Bronchial epithelial cell (primary cell): ENCODE measurements around the gene ACAD9. TPM values are rescaled to one million over a fixed set of nuclear protein-coding genes. Genes with fewer than 3 reads are reported as not detected.
A peak's percentile ranks its signal among the peaks of the same experiment; 100 is the strongest.
"Not testable (repeated sequence)": the region's sequence is repeated elsewhere in the genome, so short reads cannot be mapped to it uniquely, and the experiment has no call there.

Experiments used
- DNase-seq: peaks from one replicate; pipeline ENCODE4 v3.0.0-alpha.2; 2010; ENCODE audit warnings: low read depth
- FAIRE-seq: peaks from 2 replicates; lab custom pipeline; 2011; peaks lifted over from hg19 to GRCh38; lab: Jason Lieb, UNC
- H3K27me3 ChIP-seq: 2 replicates; pipeline ENCODE4 v1.5.1; 2011; ENCODE audit warnings: low read length; ENCODE audit not compliant: control insufficient read depth, insufficient read depth
- H3K36me3 ChIP-seq: 2 replicates; pipeline ENCODE4 v1.5.1; 2011; ENCODE audit warnings: low read length; ENCODE audit not compliant: control insufficient read depth, insufficient read depth
- H3K4me3 ChIP-seq: 2 replicates; pipeline ENCODE4 v1.5.1; 2011; ENCODE audit warnings: mild to moderate bottlenecking, low read depth, low read length, control low read depth
- CTCF ChIP-seq: IDR thresholded peaks from 2 replicates; pipeline ENCODE4 v1.5.1; 2011; ENCODE audit warnings: mild to moderate bottlenecking, moderate library complexity, low read length, control low read depth, inconsistent platforms; ENCODE audit not compliant: insufficient read depth, severe bottlenecking
- total RNA-seq: library from RNA; depleted of rRNA; stranded (reverse); fragments of >200 nt; gene quantifications from 2 replicates; pipeline ENCODE4 v1.2.1, GENCODE V29; 2014

Gene ACAD9
- total RNA-seq, 1 donor from 2014 or later = 24.7 TPM

GRCh38 chr3:128922804-128923459, 43.5 kb downstream of the ACAD9 start:
- peak; percentile 40 for FAIRE-seq
- no peak for TF ChIP-seq CTCF
- H3K27me3 ChIP-seq = no peaks in the 10 kb centered on the region
- H3K36me3 ChIP-seq = no peaks in the 10 kb centered on the region
- no peak for DNase-seq
- no peak overlapping the region for H3K4me3 ChIP-seq

- FAIRE-seq = no peak
- Histone ChIP-seq H3K4me3 (no peak overlapping the region), H3K27me3 (no peaks in the 10 kb centered on the region), H3K36me3 (no peaks in the 10 kb centered on the region)
- TF ChIP-seq CTCF = no peak
- no peak for DNase-seq
Observed at GRCh38 chr3:128923576-128923975, 44.2 kb downstream of the ACAD9 start.

GRCh38 chr3:128923986-128924385, 44.6 kb downstream of the ACAD9 start:
- FAIRE-seq, H3K36me3 ChIP-seq, H3K4me3 ChIP-seq, DNase-seq, H3K27me3 ChIP-seq: not testable (repeated sequence)

GRCh38 chr3:128929364-128929763, 49.9 kb downstream of the ACAD9 start:
- H3K36me3 ChIP-seq = no peaks in the 10 kb centered on the region
- no peak for FAIRE-seq
- H3K4me3 ChIP-seq = no peak overlapping the region
- no peak for DNase-seq
- no peak for TF ChIP-seq CTCF
- peaks cover 2% of the 10 kb centered on the region for H3K27me3 ChIP-seq

GRCh38 chr3:128931046-128931445, 51.6 kb downstream of the ACAD9 start:
- no peak for FAIRE-seq
- no peak for DNase-seq
- Histone ChIP-seq H3K4me3 (no peak overlapping the region), H3K27me3 (peaks cover 2% of the 10 kb centered on the region), H3K36me3 (no peaks in the 10 kb centered on the region)
- no peak for TF ChIP-seq CTCF

GRCh38 chr3:128932516-128933212, 53.2 kb downstream of the ACAD9 start:
- DNase-seq = no peak
- no peak for FAIRE-seq
- Histone ChIP-seq H3K4me3 (no peak overlapping the region), H3K36me3 (no peaks in the 10 kb centered on the region), H3K27me3 (peaks cover 2% of the 10 kb centered on the region)
- no peak for TF ChIP-seq CTCF
